Neural cell (in vitro differentiated cells): Measurements from ENCODE around the gene FANCC. TPM values are rescaled to one million over a fixed set of nuclear protein-coding genes. Genes with fewer than 3 reads are reported as not detected.

Experiments
- H2AFZ ChIP-seq: fragments of 200-600, 300-800 bp; sonication (generic), shearing (Covaris generic); 2 replicates; pipeline ENCODE4 v1.6.0; 2014; ENCODE audit warnings: low read depth, mild to moderate bottlenecking, antibody characterized with exemption, low read length, moderate library complexity
- H3F3A ChIP-seq: fragments of 200-600 bp; shearing (Covaris generic); 2 replicates; pipeline ENCODE4 v1.6.1; 2016; ENCODE audit warnings: mild to moderate bottlenecking, moderate library complexity, mixed read lengths, antibody characterized with exemption, low read length; ENCODE audit not compliant: insufficient read depth, poor library complexity, severe bottlenecking
- H3K27ac ChIP-seq: fragments of 200-600, 300-800 bp; sonication (generic), shearing (Covaris generic); 2 replicates; pipeline ENCODE4 v1.5.1; 2014; ENCODE audit warnings: mild to moderate bottlenecking, low read length, moderate library complexity
- H3K27me3 ChIP-seq: fragments of 300-800, 200-600 bp; sonication (generic), shearing (Covaris generic); 2 replicates; pipeline ENCODE4 v1.6.0; 2014; ENCODE audit warnings: mild to moderate bottlenecking, low read depth, low read length, moderate library complexity; ENCODE audit not compliant: insufficient read depth
- H3K36me3 ChIP-seq: fragments of 300-800, 200-600 bp; sonication (generic), shearing (Covaris generic); 2 replicates; pipeline ENCODE4 v1.5.1; 2014; ENCODE audit warnings: mild to moderate bottlenecking, antibody characterized with exemption, low read length, moderate library complexity; ENCODE audit not compliant: insufficient read depth
- H3K4me2 ChIP-seq: fragments of 300-800, 200-600 bp; sonication (generic), shearing (Covaris generic); 2 replicates; pipeline ENCODE4 v1.6.0; 2014; ENCODE audit warnings: mild to moderate bottlenecking, low read length
- H3K4me3 ChIP-seq: fragments of 300-800, 200-600 bp; sonication (generic), shearing (Covaris generic); 2 replicates; pipeline ENCODE4 v1.5.1; 2014; ENCODE audit warnings: mild to moderate bottlenecking, low read length, moderate library complexity
- H3K79me2 ChIP-seq: fragments of 200-600 bp; shearing (Covaris generic); replicated peaks from 2 replicates; pipeline ENCODE4 v1.6.0; 2014; ENCODE audit warnings: mild to moderate bottlenecking, low read length, moderate library complexity; ENCODE audit not compliant: insufficient read depth
- H3K9ac ChIP-seq: fragments of 300-800, 200-600 bp; sonication (generic), shearing (Covaris generic); 2 replicates; pipeline ENCODE4 v1.6.1; 2016; ENCODE audit warnings: mild to moderate bottlenecking, low read length, mixed read lengths
- H3K9me2 ChIP-seq: fragments of 200-600 bp; shearing (Covaris generic); 2 replicates; pipeline ENCODE4 v1.6.1; 2016; ENCODE audit warnings: mild to moderate bottlenecking, low read length, mixed read lengths; ENCODE audit not compliant: insufficient read depth
- H3K9me3 ChIP-seq: fragments of 200-600, 300-800 bp; sonication (generic), shearing (Covaris generic); 2 replicates; pipeline ENCODE4 v1.6.1; 2016; ENCODE audit warnings: mild to moderate bottlenecking, mixed run types, low read length, moderate library complexity, mixed read lengths
- H4K20me1 ChIP-seq: fragments of 200-600 bp; shearing (Covaris generic); 2 replicates; pipeline ENCODE4 v1.6.1; 2016; ENCODE audit warnings: mild to moderate bottlenecking, mixed run types; ENCODE audit not compliant: insufficient read depth
- EP300 ChIP-seq: fragments of 450-650 bp; conservative IDR thresholded peaks from 2 replicates; pipeline ENCODE4 v1.6.1; 2014; ENCODE audit warnings: antibody characterized with exemption, mild to moderate bottlenecking, moderate library complexity; ENCODE audit not compliant: poor library complexity, severe bottlenecking
- EZH2 ChIP-seq: fragments of 200-600, 300-800 bp; shearing (Covaris generic), sonication (generic); IDR thresholded peaks from 2 replicates; pipeline ENCODE4 v1.6.1; 2014; ENCODE audit warnings: antibody characterized with exemption, low read length, borderline replicate concordance, mild to moderate bottlenecking; ENCODE audit not compliant: insufficient read depth, poor library complexity, severe bottlenecking
- MXI1 ChIP-seq: fragments of 450-650 bp; conservative IDR thresholded peaks from 2 replicates; pipeline ENCODE4 v1.6.1; 2014; ENCODE audit warnings: antibody characterized with exemption, mild to moderate bottlenecking; ENCODE audit not compliant: poor library complexity, severe bottlenecking
- POLR2AphosphoS5 ChIP-seq: IDR thresholded peaks from 2 replicates; pipeline ENCODE4 v1.6.1; 2012
- RAD21 ChIP-seq: fragments of 450-650 bp; conservative IDR thresholded peaks from 2 replicates; pipeline ENCODE4 v1.6.1; 2014; ENCODE audit warnings: antibody characterized with exemption, mild to moderate bottlenecking, moderate library complexity
- REST ChIP-seq: IDR thresholded peaks from 2 replicates; pipeline ENCODE4 v1.6.1; 2012; ENCODE audit warnings: borderline replicate concordance
- SMC3 ChIP-seq: fragments of 450-650 bp; conservative IDR thresholded peaks from 2 replicates; pipeline ENCODE4 v1.6.1; 2014; ENCODE audit warnings: antibody characterized with exemption, mild to moderate bottlenecking, moderate library complexity; ENCODE audit not compliant: poor library complexity
- TAF1 ChIP-seq: IDR thresholded peaks from 2 replicates; pipeline ENCODE4 v1.6.1; 2012; ENCODE audit warnings: low read depth
- polyA plus RNA-seq: library from polyadenylated mRNA; depleted of rRNA; stranded (reverse); fragments of >200 nt; gene quantifications from 2 replicates; pipeline ENCODE4 v1.2.3, GENCODE V29; 2014
- TF ChIP-seq, protein P1 (sequence below): fragments of 450-650 bp; IDR thresholded peaks from 2 replicates; pipeline ENCODE4 v1.5.1; 2014; ENCODE audit warnings: antibody characterized with exemption, mild to moderate bottlenecking, moderate library complexity; ENCODE audit not compliant: poor library complexity, severe bottlenecking

Gene FANCC
- polyA plus RNA-seq, 1 donor from 2014 or later, result 9.7 TPM

DNA sequence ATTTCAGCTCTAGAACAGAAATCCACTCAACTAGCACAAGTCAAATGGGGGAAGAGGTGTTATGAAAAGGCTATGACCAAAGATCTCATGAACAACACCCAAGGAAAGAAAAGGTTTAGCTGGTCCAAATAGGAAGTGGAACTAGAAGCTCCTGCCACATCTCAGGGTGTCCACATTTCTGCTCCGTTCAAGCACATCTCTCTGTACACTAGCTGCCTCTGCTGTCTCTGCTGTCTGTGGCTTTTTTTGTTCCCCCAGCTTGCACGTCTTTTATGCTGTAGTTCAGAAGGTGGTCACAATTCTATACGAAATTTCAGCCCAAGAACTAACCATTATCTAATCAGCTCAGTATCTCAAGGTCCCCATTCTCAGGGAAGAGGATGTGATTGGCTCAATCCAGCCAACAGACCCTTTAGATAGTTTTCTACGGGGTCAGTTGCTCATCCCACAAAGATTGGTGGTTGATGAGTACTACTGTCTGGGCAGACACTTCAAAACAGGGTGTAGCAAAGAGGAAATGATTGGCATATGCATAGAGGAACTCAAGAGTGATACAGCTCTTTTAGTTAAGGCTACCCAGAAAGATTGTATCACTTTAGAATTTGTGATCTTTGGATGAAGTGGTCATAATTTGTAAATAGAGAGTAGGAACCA, 44.0 kb downstream of the FANCC start:
- Histone ChIP-seq H3K36me3 (no peaks in the 10 kb centered on the region), H3K4me3 (no peak overlapping the region), H3K79me2 (no peaks in the 10 kb centered on the region), H3K9me3 (peaks cover 2% of the 10 kb centered on the region), H4K20me1 (no peaks in the 10 kb centered on the region), H3K9ac (no peak overlapping the region), H2AFZ (no peak overlapping the region), H3K27ac (no peak overlapping the region), H3K4me2 (no peak overlapping the region), H3K27me3 (no peaks in the 10 kb centered on the region), H3K9me2 (no peaks in the 10 kb centered on the region), H3F3A (no peaks in the 10 kb centered on the region)
- TF ChIP-seq, protein P1, sequence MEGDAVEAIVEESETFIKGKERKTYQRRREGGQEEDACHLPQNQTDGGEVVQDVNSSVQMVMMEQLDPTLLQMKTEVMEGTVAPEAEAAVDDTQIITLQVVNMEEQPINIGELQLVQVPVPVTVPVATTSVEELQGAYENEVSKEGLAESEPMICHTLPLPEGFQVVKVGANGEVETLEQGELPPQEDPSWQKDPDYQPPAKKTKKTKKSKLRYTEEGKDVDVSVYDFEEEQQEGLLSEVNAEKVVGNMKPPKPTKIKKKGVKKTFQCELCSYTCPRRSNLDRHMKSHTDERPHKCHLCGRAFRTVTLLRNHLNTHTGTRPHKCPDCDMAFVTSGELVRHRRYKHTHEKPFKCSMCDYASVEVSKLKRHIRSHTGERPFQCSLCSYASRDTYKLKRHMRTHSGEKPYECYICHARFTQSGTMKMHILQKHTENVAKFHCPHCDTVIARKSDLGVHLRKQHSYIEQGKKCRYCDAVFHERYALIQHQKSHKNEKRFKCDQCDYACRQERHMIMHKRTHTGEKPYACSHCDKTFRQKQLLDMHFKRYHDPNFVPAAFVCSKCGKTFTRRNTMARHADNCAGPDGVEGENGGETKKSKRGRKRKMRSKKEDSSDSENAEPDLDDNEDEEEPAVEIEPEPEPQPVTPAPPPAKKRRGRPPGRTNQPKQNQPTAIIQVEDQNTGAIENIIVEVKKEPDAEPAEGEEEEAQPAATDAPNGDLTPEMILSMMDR, result no peak
- TF ChIP-seq RAD21 (no peak), EP300 (no peak), TAF1 (no peak), SMC3 (no peak), MXI1 (no peak), POLR2AphosphoS5 (no peak), REST (no peak), EZH2 (no peak)

GRCh38 chr9:95272830-95273229, 44.7 kb downstream of the FANCC start:
- H3K79me2 ChIP-seq, result no peaks in the 10 kb centered on the region
- no peak overlapping the region for H3K9ac ChIP-seq
- TF ChIP-seq EZH2, result no peak
- no peak for TF ChIP-seq REST
- no peak for TF ChIP-seq TAF1
- TF ChIP-seq, protein P1, result no peak
- no peak for TF ChIP-seq EP300
- no peak for TF ChIP-seq SMC3
- TF ChIP-seq MXI1, result no peak
- no peak for TF ChIP-seq POLR2AphosphoS5
- TF ChIP-seq RAD21, result no peak
- no peaks in the 10 kb centered on the region for H4K20me1 ChIP-seq
- no peaks in the 10 kb centered on the region for H3K27me3 ChIP-seq
- H2AFZ ChIP-seq, result no peak overlapping the region
- H3K36me3 ChIP-seq, result no peaks in the 10 kb centered on the region
- no peak overlapping the region for H3K4me3 ChIP-seq
- no peaks in the 10 kb centered on the region for H3F3A ChIP-seq
- H3K27ac ChIP-seq, result no peak overlapping the region
- H3K9me2 ChIP-seq, result no peaks in the 10 kb centered on the region
- no peaks in the 10 kb centered on the region for H3K9me3 ChIP-seq
- no peak overlapping the region for H3K4me2 ChIP-seq
